ENCODE data around the gene MTA3.

Gene MTA3

DNA sequence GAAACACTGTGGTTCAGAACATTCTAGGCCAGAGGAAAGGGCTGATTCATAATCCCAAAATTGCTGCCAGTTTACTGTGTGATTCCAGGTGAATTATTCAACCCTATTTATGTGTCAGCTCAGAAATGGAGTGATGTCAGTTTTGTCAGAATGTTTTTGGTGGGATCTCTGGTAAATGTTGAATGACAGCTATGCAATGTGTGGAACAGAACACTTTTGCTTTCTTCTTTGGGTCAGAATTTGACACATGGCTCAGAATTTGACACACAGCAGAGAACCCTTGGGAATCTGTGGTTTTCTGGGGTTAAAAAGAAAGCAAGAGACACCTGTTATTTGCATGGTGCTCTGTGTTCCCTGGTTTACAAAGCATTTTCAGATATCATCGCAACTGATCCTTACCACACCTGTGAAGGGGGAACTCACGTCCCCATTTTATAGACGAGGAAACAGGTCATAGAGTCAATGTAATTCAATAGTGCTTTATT is 1.6 kb upstream of the MTA3 start:
- TF ChIP-seq, protein P1, sequence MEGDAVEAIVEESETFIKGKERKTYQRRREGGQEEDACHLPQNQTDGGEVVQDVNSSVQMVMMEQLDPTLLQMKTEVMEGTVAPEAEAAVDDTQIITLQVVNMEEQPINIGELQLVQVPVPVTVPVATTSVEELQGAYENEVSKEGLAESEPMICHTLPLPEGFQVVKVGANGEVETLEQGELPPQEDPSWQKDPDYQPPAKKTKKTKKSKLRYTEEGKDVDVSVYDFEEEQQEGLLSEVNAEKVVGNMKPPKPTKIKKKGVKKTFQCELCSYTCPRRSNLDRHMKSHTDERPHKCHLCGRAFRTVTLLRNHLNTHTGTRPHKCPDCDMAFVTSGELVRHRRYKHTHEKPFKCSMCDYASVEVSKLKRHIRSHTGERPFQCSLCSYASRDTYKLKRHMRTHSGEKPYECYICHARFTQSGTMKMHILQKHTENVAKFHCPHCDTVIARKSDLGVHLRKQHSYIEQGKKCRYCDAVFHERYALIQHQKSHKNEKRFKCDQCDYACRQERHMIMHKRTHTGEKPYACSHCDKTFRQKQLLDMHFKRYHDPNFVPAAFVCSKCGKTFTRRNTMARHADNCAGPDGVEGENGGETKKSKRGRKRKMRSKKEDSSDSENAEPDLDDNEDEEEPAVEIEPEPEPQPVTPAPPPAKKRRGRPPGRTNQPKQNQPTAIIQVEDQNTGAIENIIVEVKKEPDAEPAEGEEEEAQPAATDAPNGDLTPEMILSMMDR (IDR thresholded peaks at IDR 0.05; ENCODE audit: borderline replicate concordance, insufficient read depth, low read depth, low read length): no peak
- H3K4me3 ChIP-seq (ENCODE audit: low read depth, low read length): no peak overlapping the region

DNA sequence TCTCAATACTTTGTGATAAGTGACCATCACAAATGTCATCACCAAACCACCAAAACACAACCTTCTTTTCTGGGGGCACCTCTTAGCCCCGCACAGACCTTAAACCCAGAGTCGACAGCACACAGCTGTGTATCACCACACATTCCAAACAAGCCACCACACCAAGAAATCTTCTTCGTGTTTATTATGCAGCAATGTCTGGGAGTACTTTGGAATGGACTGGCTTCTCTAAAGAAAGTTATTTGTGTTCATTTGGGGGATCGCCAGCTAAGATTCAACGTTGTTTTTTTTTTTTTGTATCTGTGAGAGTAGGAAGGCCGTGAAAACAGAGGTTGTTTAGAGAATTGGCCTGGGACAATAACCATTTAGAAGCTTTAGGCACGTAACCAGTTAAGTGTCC is 1.1 kb upstream of the MTA3 start:
- TF ChIP-seq, protein P1 (IDR thresholded peaks at IDR 0.05; ENCODE audit: borderline replicate concordance, insufficient read depth, low read depth, low read length): no peak
- H3K4me3 ChIP-seq (ENCODE audit: low read depth, low read length): no peak overlapping the region

DNA sequence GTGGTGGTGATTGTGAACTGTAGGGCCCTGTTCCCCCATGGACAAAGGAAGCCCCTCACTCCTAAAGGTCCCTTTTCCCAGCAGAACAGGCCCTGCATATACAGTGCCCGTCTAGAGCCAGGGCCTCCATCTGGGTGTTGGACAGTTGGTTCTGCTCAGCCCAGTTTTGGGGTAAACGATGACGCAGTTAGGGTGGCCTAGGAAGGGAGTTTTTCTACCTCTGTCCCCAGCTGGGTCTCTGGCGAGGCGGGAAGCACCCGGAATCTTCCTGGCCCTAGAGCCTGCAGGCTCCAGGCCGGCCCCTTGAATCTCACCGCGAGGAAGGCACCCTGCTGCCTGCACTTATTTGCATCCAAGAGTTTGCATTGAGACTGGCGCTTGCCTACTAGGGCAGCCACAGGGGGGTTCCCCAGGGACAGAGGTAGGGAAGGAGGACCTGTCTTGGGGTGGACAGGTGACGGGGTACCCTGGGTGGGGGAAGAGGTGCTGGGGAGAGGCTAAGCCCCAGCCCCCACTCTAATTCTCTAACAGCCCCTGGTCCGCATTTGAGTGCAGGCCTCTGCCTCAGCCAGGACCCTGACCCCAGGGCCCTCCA is 529 bp upstream of the MTA3 start:
- H3K4me3 ChIP-seq (ENCODE audit: low read depth, low read length): peak overlapping the region; percentile 14
- TF ChIP-seq, protein P1 (IDR thresholded peaks at IDR 0.05; ENCODE audit: borderline replicate concordance, insufficient read depth, low read depth, low read length): no peak

DNA sequence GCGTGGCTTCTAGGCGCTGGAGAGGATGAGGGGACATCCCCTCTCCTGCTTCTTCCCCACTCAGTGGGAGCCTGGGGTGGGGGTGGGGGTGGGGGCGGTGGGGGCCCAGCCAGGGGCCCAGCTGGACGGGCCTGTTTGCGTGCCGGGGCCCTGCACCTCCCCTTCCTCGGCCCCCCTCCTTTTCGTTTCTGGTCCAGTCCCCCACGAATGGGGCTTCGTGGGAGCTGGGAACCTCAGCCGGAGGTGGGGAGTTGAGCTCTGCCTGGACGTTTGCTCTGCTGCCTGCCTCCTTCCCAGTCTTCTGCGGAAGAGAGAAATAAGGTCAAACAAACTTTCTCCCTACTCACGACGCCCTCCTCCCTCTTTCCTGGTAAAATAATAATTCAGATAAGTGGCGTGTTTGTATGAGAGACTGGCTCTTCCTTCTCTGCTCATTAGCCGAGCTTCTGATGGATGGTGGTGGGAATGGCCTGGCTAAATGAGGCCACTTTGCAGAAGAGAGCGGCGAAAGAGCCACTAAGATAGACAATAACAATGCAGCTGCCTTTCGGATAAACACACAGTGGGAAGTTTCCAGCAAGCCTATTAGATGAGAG is 782 bp downstream of the MTA3 start:
- TF ChIP-seq, protein P1 (IDR thresholded peaks at IDR 0.05; ENCODE audit: borderline replicate concordance, insufficient read depth, low read depth, low read length): no peak
- H3K4me3 ChIP-seq (ENCODE audit: low read depth, low read length): peak overlapping the region; percentile 61

DNA sequence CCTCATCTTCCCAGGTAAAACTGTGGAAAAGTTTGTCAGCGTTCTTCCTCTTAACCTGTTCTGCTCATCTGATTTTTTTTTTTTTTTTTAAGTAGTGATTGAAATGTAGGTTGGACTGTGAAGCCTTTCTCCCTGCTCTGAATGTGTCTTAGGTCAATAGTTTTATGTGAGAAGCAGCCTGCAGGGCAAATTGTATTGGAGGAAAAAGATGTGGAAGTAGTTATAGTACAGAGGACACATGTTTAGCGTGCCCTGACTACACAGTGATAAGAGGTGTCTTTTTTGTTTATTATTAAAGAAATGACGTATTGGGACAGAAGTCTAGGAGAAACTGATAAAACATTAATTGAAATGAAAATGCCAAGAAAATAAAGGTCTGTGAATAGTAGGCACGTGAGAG is 1.5 kb downstream of the MTA3 start:
- TF ChIP-seq, protein P1 (IDR thresholded peaks at IDR 0.05; ENCODE audit: borderline replicate concordance, insufficient read depth, low read depth, low read length): no peak
- H3K4me3 ChIP-seq (ENCODE audit: low read depth, low read length): peak overlapping the region; percentile 61

DNA sequence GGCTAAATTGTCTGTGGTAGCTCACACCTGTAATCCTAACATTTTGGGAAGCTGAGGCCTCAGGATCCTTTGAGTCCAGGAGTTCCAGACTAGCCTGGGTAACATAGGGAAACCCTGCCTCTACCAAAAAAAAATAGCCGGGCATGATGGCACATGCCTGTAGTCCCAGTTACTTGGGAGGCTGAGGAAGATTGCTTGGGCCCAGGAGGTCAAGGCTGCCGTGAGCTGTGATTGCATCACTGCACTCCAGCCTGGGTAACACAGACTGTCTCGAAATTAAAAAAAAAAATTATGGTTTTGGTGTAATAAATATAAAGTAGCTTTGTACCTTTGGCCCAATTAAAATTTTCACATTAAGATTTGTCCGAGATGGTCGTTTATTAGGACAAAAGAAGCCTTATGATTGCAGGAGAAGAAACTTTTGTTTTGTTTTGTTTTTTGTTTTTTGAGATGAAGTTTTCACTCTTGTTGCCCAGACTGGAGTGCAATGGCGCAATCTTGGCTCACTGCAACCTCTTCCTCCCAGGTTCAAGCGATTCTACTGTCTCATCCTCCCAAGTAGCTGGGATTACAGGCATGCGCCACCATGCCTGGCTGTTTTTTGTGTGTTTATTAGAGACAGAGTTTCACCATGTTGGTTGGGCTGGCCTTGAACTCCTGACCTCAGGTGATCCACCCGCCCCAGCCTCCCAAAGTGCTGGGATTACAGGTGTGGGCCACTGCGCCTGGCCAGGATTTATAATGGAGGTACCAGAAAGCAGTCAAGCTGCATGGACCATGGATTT is 4.1 kb downstream of the MTA3 start:
- TF ChIP-seq, protein P1 (IDR thresholded peaks at IDR 0.05; ENCODE audit: borderline replicate concordance, insufficient read depth, low read depth, low read length): no peak
- no peak overlapping the region for H3K4me3 ChIP-seq (ENCODE audit: low read depth, low read length)

Data from GM12875 (cell line).